Thyroid gland (tissue), 4 donors: Measurements from ENCODE around the gene PACSIN1.

ENCODE experiments used
- POLR2A ChIP-seq, 2 donors: fragments of 450-650 bp; IDR thresholded peaks; one replicate each; pipeline ENCODE4 v1.6.1; 2017; ENCODE audit warnings: antibody characterized with exemption in 2 of 2, mild to moderate bottlenecking in 2 of 2, moderate library complexity in 1 of 2
- TF ChIP-seq, protein P1 (sequence below), 6 experiments: fragments of 200-600 bp in 3 of 6; fragments of 450-650 bp in 3 of 6; sonication (generic) in 3 of 6; IDR thresholded peaks; one replicate each; pipeline ENCODE4 v1.5.1; 2016 to 2019; ENCODE audit warnings: antibody characterized with exemption in 6 of 6, mild to moderate bottlenecking in 2 of 6, inconsistent platforms in 1 of 6, moderate library complexity in 1 of 6

DNA sequence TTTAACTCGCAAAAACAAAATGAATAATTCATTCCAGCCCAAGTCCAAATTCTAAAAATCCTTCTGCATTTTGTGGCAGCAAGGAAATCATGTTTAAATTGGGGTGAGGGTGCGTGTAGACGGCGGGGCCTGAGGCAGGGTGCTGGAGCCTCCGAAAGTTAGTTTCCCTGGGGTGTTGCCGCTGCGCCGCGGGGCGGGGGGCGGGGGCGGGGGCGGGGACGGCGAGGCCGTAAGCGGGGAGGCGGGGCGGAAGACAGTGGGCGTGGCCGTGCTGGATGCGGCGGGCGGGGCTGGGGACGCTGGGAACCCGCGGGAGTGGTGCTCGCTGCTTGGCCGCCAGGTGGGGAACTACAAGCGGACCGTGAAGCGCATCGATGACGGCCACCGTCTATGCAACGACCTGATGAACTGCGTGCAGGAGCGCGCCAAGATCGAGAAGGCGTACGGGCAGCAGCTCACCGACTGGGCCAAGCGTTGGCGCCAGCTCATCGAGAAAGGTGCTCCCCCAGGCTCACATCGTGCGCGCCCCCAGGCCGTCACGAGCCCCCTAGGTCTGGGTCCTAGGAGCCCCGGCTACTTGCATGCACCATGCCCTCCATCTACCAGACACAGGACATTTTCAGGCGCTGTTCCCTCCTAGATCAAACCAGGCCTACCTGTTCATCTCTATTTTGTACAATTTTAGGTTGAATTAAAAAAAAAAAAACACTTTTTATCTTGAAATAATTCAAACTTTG is 61.3 kb downstream of the PACSIN1 start:
- TF ChIP-seq, protein P1, sequence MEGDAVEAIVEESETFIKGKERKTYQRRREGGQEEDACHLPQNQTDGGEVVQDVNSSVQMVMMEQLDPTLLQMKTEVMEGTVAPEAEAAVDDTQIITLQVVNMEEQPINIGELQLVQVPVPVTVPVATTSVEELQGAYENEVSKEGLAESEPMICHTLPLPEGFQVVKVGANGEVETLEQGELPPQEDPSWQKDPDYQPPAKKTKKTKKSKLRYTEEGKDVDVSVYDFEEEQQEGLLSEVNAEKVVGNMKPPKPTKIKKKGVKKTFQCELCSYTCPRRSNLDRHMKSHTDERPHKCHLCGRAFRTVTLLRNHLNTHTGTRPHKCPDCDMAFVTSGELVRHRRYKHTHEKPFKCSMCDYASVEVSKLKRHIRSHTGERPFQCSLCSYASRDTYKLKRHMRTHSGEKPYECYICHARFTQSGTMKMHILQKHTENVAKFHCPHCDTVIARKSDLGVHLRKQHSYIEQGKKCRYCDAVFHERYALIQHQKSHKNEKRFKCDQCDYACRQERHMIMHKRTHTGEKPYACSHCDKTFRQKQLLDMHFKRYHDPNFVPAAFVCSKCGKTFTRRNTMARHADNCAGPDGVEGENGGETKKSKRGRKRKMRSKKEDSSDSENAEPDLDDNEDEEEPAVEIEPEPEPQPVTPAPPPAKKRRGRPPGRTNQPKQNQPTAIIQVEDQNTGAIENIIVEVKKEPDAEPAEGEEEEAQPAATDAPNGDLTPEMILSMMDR (IDR thresholded peaks at IDR 0.05) = peak; percentile 33 to 87 (median 68)
- TF ChIP-seq POLR2A (IDR thresholded peaks at IDR 0.05) = no peak
